Stomach (tissue), 4 donors: Measurements from ENCODE around the gene SF3B2.

Experiments
- CTCF ChIP-seq, 7 experiments: fragments of 450-650 bp in 4 of 7; fragments of 200-600 bp in 3 of 7; sonication (generic) in 3 of 7; IDR thresholded peaks; one replicate each; pipeline ENCODE4 v1.5.1; 2016 to 2019; ENCODE audit warnings: antibody characterized with exemption in 7 of 7, control low read depth in 2 of 7, mild to moderate bottlenecking in 1 of 7
- POLR2A ChIP-seq, 4 donors: fragments of 450-650 bp; IDR thresholded peaks; one replicate each; pipeline ENCODE4 v1.6.1; 2016; ENCODE audit warnings: antibody characterized with exemption in 4 of 4, control low read depth in 2 of 4, mild to moderate bottlenecking in 1 of 4, moderate library complexity in 1 of 4
- POLR2AphosphoS5 ChIP-seq, 3 donors: sonication (generic); formaldehyde crosslinking; IDR thresholded peaks; one replicate each; pipeline ENCODE4 v1.6.1; 2016; ENCODE audit warnings: antibody characterized with exemption in 3 of 3

- TF ChIP-seq POLR2A (IDR thresholded peaks at IDR 0.05) (no peak), CTCF (IDR thresholded peaks at IDR 0.05) (no peak), POLR2AphosphoS5 (IDR thresholded peaks at IDR 0.05) (no peak)
Measured at GRCh38 chr11:66046901-66047300, 5.3 kb upstream of the SF3B2 start.
